Astrocyte (in vitro differentiated cells and primary cell): ENCODE data around the gene MYO9A. TPM values are rescaled to one million over a fixed set of nuclear protein-coding genes. Genes with fewer than 3 reads are reported as not detected.
A peak's percentile ranks its signal among the peaks of the same experiment; 100 is the strongest.

Source experiments
- DNase-seq: peaks from one replicate; pipeline ENCODE4 v3.0.0-alpha.2; 2010; ENCODE audit warnings: low read depth
- FAIRE-seq: peaks from 2 replicates; lab custom pipeline; 2011; peaks lifted over from hg19 to GRCh38; lab: Jason Lieb, UNC
- H2AFZ ChIP-seq: 2 replicates; pipeline ENCODE4 v1.6.0; 2012; ENCODE audit warnings: low read depth, low read length, inconsistent platforms
- H3K27ac ChIP-seq: 2 replicates; pipeline ENCODE4 v1.5.1; 2011; ENCODE audit warnings: low read depth, low read length, inconsistent platforms
- H3K27me3 ChIP-seq: 2 replicates; pipeline ENCODE4 v1.6.0; 2011; ENCODE audit warnings: low read length, inconsistent platforms; ENCODE audit not compliant: insufficient read depth
- H3K36me3 ChIP-seq: 2 replicates; pipeline ENCODE4 v1.5.1; 2011; ENCODE audit warnings: low read length, inconsistent platforms; ENCODE audit not compliant: insufficient read depth
- H3K4me1 ChIP-seq: 2 replicates; pipeline ENCODE4 v1.5.1; 2011; ENCODE audit warnings: low read length, inconsistent platforms; ENCODE audit not compliant: insufficient read depth
- H3K4me2 ChIP-seq: 2 replicates; pipeline ENCODE4 v1.6.0; 2012; ENCODE audit warnings: low read length, inconsistent platforms
- H3K4me3 ChIP-seq: 2 replicates; pipeline ENCODE4 v1.5.1; 2011; ENCODE audit warnings: low read depth, mild to moderate bottlenecking, low read length, inconsistent platforms; ENCODE audit not compliant: insufficient read depth
- H3K79me2 ChIP-seq: 2 replicates; pipeline ENCODE4 v1.6.0; 2012; ENCODE audit warnings: mild to moderate bottlenecking, low read length, inconsistent platforms; ENCODE audit not compliant: insufficient read depth
- H3K9ac ChIP-seq: 2 replicates; pipeline ENCODE4 v1.6.0; 2012; ENCODE audit warnings: mild to moderate bottlenecking, low read length, inconsistent platforms
- H3K9me3 ChIP-seq: 2 replicates; pipeline ENCODE4 v1.5.1; 2012; ENCODE audit warnings: low read depth, mild to moderate bottlenecking, low read length, inconsistent platforms; ENCODE audit not compliant: insufficient read depth
- H4K20me1 ChIP-seq: 2 replicates; pipeline ENCODE4 v1.6.0; 2012; ENCODE audit warnings: low read length, inconsistent platforms; ENCODE audit not compliant: insufficient read depth
- H3K27ac Mint-ChIP-seq: one replicate; pipeline ENCODE4 v1.8.0; 2021; ENCODE audit warnings: mild to moderate bottlenecking, mixed read lengths; ENCODE audit not compliant: unreplicated experiment
- H3K27me3 Mint-ChIP-seq: one replicate; pipeline ENCODE4 v1.8.0; 2021; ENCODE audit warnings: low read depth, mixed read lengths; ENCODE audit not compliant: unreplicated experiment
- H3K36me3 Mint-ChIP-seq: one replicate; pipeline ENCODE4 v1.8.0; 2021; ENCODE audit warnings: low read depth, mixed read lengths; ENCODE audit not compliant: unreplicated experiment
- H3K4me1 Mint-ChIP-seq: one replicate; pipeline ENCODE4 v1.8.0; 2021; ENCODE audit warnings: low read depth, mixed read lengths; ENCODE audit not compliant: unreplicated experiment
- H3K4me3 Mint-ChIP-seq: one replicate; pipeline ENCODE4 v1.8.0; 2021; ENCODE audit warnings: mild to moderate bottlenecking, moderate library complexity, mixed read lengths; ENCODE audit not compliant: unreplicated experiment
- H3K9me3 Mint-ChIP-seq: one replicate; pipeline ENCODE4 v1.8.0; 2021; ENCODE audit warnings: mild to moderate bottlenecking, mixed read lengths; ENCODE audit not compliant: unreplicated experiment
- CTCF ChIP-seq: IDR thresholded peaks from 2 replicates; pipeline ENCODE4 v1.5.1; 2011; ENCODE audit warnings: low read depth, mild to moderate bottlenecking, inconsistent platforms, low read length, moderate library complexity; ENCODE audit not compliant: insufficient read depth
- EZH2 ChIP-seq: IDR thresholded peaks from 2 replicates; pipeline ENCODE4 v1.6.1; 2012; ENCODE audit warnings: mild to moderate bottlenecking, low read length, inconsistent platforms; ENCODE audit not compliant: insufficient read depth
- total RNA-seq: library from RNA; stranded (reverse); gene quantifications from 2 replicates; pipeline ENCODE4 v1.2.1, GENCODE V29; 2021

Gene MYO9A
- total RNA-seq, 1 donor from 2014 or later, result 26.4 TPM

GRCh38 chr15:71951134-71951533 is 166.8 kb downstream of the MYO9A start:
- Histone ChIP-seq H3K9ac (no peak overlapping the region), H3K27me3 (no peaks in the 10 kb centered on the region), H3K27ac (no peak overlapping the region), H3K4me2 (no peak overlapping the region), H4K20me1 (no peaks in the 10 kb centered on the region), H3K9me3 (no peaks in the 10 kb centered on the region), H3K4me3 (no peak overlapping the region), H2AFZ (no peak overlapping the region), H3K4me1 (no peaks in the 10 kb centered on the region), H3K79me2 (no peaks in the 10 kb centered on the region), H3K36me3 (no peaks in the 10 kb centered on the region)
- peak; percentile 54 for DNase-seq
- Mint-ChIP-seq H3K4me1 (no peaks in the 10 kb centered on the region), H3K36me3 (peaks cover 3% of the 10 kb centered on the region), H3K27me3 (no peaks in the 10 kb centered on the region), H3K9me3 (no peaks in the 10 kb centered on the region), H3K27ac (no peak overlapping the region), H3K4me3 (no peak overlapping the region)
- peak; percentile 29 for FAIRE-seq
- TF ChIP-seq CTCF, result no peak

- H3K4me1 Mint-ChIP-seq, result no peaks in the 10 kb centered on the region
- DNase-seq (no peak), FAIRE-seq (no peak)
- Histone ChIP-seq H4K20me1 (no peaks in the 10 kb centered on the region), H3K4me3 (no peak overlapping the region), H3K79me2 (no peaks in the 10 kb centered on the region), H3K36me3 (no peaks in the 10 kb centered on the region), H3K27ac (no peak overlapping the region), H2AFZ (no peak overlapping the region), H3K9ac (no peak overlapping the region), H3K27me3 (no peaks in the 10 kb centered on the region), H3K9me3 (no peaks in the 10 kb centered on the region), H3K4me2 (no peak overlapping the region), H3K4me1 (no peaks in the 10 kb centered on the region)
- H3K36me3 Mint-ChIP-seq, result no peaks in the 10 kb centered on the region
- TF ChIP-seq EZH2 (no peak), CTCF (no peak)
- H3K27me3 Mint-ChIP-seq, result no peaks in the 10 kb centered on the region
- H3K9me3 Mint-ChIP-seq, result no peaks in the 10 kb centered on the region
- H3K27ac Mint-ChIP-seq, result no peak overlapping the region
- no peak overlapping the region for H3K4me3 Mint-ChIP-seq
Observed at GRCh38 chr15:71945012-71945411, 172.9 kb downstream of the MYO9A start.

GRCh38 chr15:71943806-71944205 is 174.1 kb downstream of the MYO9A start:
- no peaks in the 10 kb centered on the region for H3K4me1 Mint-ChIP-seq
- H3K9ac ChIP-seq, result no peak overlapping the region
- H3K9me3 ChIP-seq, result no peaks in the 10 kb centered on the region
- H3K27me3 Mint-ChIP-seq, result no peaks in the 10 kb centered on the region
- no peak overlapping the region for H3K27ac Mint-ChIP-seq
- no peaks in the 10 kb centered on the region for H3K36me3 ChIP-seq
- H3K27ac ChIP-seq, result no peak overlapping the region
- no peaks in the 10 kb centered on the region for H3K27me3 ChIP-seq
- no peaks in the 10 kb centered on the region for H3K36me3 Mint-ChIP-seq
- no peak overlapping the region for H3K4me2 ChIP-seq
- H3K9me3 Mint-ChIP-seq, result no peaks in the 10 kb centered on the region
- H3K4me3 Mint-ChIP-seq, result no peak overlapping the region
- no peak overlapping the region for H3K4me3 ChIP-seq
- no peaks in the 10 kb centered on the region for H3K79me2 ChIP-seq
- no peaks in the 10 kb centered on the region for H3K4me1 ChIP-seq
- H4K20me1 ChIP-seq, result no peaks in the 10 kb centered on the region
- DNase-seq (no peak), FAIRE-seq (peak; percentile 43)
- TF ChIP-seq EZH2, result no peak
- TF ChIP-seq CTCF, result no peak
- H2AFZ ChIP-seq, result no peak overlapping the region
